SK-N-SH (cell line): ENCODE data around the gene TICAM2. TPM values are rescaled to one million over a fixed set of nuclear protein-coding genes. Genes with fewer than 3 reads are reported as not detected.
A peak's percentile ranks its signal among the peaks of the same experiment; 100 is the strongest.

ENCODE experiments used
- CTCF ChIA-PET: fragments of 300-600, 350-600 bp; formaldehyde crosslinking; extraction: SDS; loops from one replicate; lab custom pipeline; 2021; lab: Yijun Ruan, JAX
- POLR2A ChIA-PET: fragments of 350-600 bp; sonication (Branson Sonifier 250); formaldehyde crosslinking; extraction: SDS; loops from one replicate; lab custom pipeline; 2020; ENCODE audit warnings: antibody characterized with exemption, inconsistent platforms; lab: Yijun Ruan, JAX
- DNase-seq: peaks from one replicate; pipeline ENCODE4 v3.0.0; 2012
- H2AFZ ChIP-seq: fragments of 200-600 bp; sonication (generic); 2 replicates; pipeline ENCODE4 v1.8.1; 2016; ENCODE audit warnings: antibody characterized with exemption, mild to moderate bottlenecking, low read depth
- H3F3A ChIP-seq: fragments of 200-600 bp; sonication (generic); replicated peaks from 2 replicates; pipeline ENCODE3; 2016; ENCODE audit warnings: antibody characterized with exemption, mild to moderate bottlenecking; ENCODE audit not compliant: insufficient read depth
- H3K27ac ChIP-seq, 2 experiments: fragments of 200-500 bp in 1 of 2; fragments of 200-600 bp in 1 of 2; sonication (Bioruptor generic) in 1 of 2; sonication (generic), shearing (Covaris generic) in 1 of 2; 2 replicates each; pipeline versions ENCODE4 v1.5.1 to v1.6.1; 2014 to 2016; ENCODE audit warnings: low read depth in 2 of 2, inconsistent platforms in 1 of 2, low read length in 1 of 2, mild to moderate bottlenecking in 1 of 2, mixed read lengths in 1 of 2
- H3K27me3 ChIP-seq: fragments of 200-600 bp; sonication (generic), shearing (Covaris generic); 2 replicates; pipeline ENCODE4 v1.6.1; 2016; ENCODE audit warnings: mixed run types; ENCODE audit not compliant: insufficient read depth
- H3K36me3 ChIP-seq, 2 experiments: fragments of 200-500 bp in 1 of 2; fragments of 200-600 bp in 1 of 2; sonication (Bioruptor generic) in 1 of 2; sonication (generic) in 1 of 2; replicated peaks in 1 of 2; 2 replicates each; pipeline versions ENCODE3 to v1.5.1; 2014 to 2016; ENCODE audit warnings: low read length in 1 of 2, mild to moderate bottlenecking in 1 of 2; ENCODE audit not compliant: insufficient read depth in 2 of 2, control insufficient read depth in 1 of 2
- H3K4me1 ChIP-seq, 2 experiments: fragments of 200-500 bp in 1 of 2; fragments of 200-600 bp in 1 of 2; sonication (Bioruptor generic) in 1 of 2; sonication (generic), shearing (Covaris generic) in 1 of 2; 2 replicates each; pipeline versions ENCODE4 v1.5.1 to v1.6.1; 2014 to 2016; ENCODE audit warnings: low read depth in 1 of 2, low read length in 1 of 2, mixed run types in 1 of 2; ENCODE audit not compliant: insufficient read depth in 2 of 2, control insufficient read depth in 1 of 2
- H3K4me2 ChIP-seq: fragments of 200-600 bp; sonication (generic), shearing (Covaris generic); 2 replicates; pipeline ENCODE4 v1.6.1; 2017; ENCODE audit warnings: mixed run types
- H3K4me3 ChIP-seq, 2 experiments: fragments of 200-500 bp in 1 of 2; fragments of 200-600 bp in 1 of 2; sonication (Bioruptor generic) in 1 of 2; sonication (generic), shearing (Covaris generic) in 1 of 2; 2 replicates each; pipeline versions ENCODE4 v1.5.1 to v1.8.1; 2014 to 2016; ENCODE audit warnings: low read depth in 2 of 2, inconsistent platforms in 1 of 2, low read length in 1 of 2, mild to moderate bottlenecking in 1 of 2, mixed read lengths in 1 of 2, moderate library complexity in 1 of 2
- H3K79me2 ChIP-seq: fragments of 200-600 bp; sonication (generic); 2 replicates; pipeline ENCODE4 v1.8.1; 2017; ENCODE audit warnings: mild to moderate bottlenecking; ENCODE audit not compliant: insufficient read depth
- H3K9ac ChIP-seq: fragments of 200-600 bp; sonication (generic); 2 replicates; pipeline ENCODE4 v1.6.1; 2017; ENCODE audit warnings: mixed run types
- H3K9me2 ChIP-seq: fragments of 200-600 bp; sonication (generic); 2 replicates; pipeline ENCODE4 v1.6.1; 2017; ENCODE audit warnings: mixed run types
- H3K9me3 ChIP-seq: fragments of 200-600 bp; sonication (generic); 2 replicates; pipeline ENCODE4 v1.6.1; 2017; ENCODE audit warnings: mixed run types, mild to moderate bottlenecking, moderate library complexity
- H4K20me1 ChIP-seq: fragments of 200-600 bp; sonication (generic); 2 replicates; pipeline ENCODE4 v1.6.1; 2017; ENCODE audit warnings: mild to moderate bottlenecking, mixed run types; ENCODE audit not compliant: insufficient read depth
- CTCF ChIP-seq: fragments of 200-600 bp; sonication (generic); IDR thresholded peaks from 2 replicates; pipeline ENCODE4 v1.6.1; 2017; ENCODE audit warnings: antibody characterized with exemption, mild to moderate bottlenecking, moderate library complexity
- ELF1 ChIP-seq: IDR thresholded peaks from 2 replicates; pipeline ENCODE4 v1.4.0; 2012
- GABPA ChIP-seq: IDR thresholded peaks from 2 replicates; pipeline ENCODE4 v1.4.0; 2012; ENCODE audit warnings: low read depth, mild to moderate bottlenecking
- MXI1 ChIP-seq: IDR thresholded peaks from 2 replicates; pipeline ENCODE4 v1.6.1; 2012; ENCODE audit warnings: mild to moderate bottlenecking, low read depth, low read length, improper control_type of control experiment
- NFIC ChIP-seq: IDR thresholded peaks from 2 replicates; pipeline ENCODE4 v1.4.0; 2012; ENCODE audit warnings: borderline replicate concordance
- NRF1 ChIP-seq: IDR thresholded peaks from 2 replicates; pipeline ENCODE4 v1.6.1; 2012; ENCODE audit warnings: low read depth, mild to moderate bottlenecking, low read length
- PBX3 ChIP-seq: IDR thresholded peaks from 2 replicates; pipeline ENCODE4; 2012
- POLR2AphosphoS5 ChIP-seq: IDR thresholded peaks from 2 replicates; pipeline ENCODE4 v1.6.1; 2012; ENCODE audit warnings: low read depth, low read length
- RAD21 ChIP-seq: IDR thresholded peaks from 2 replicates; pipeline ENCODE4 v1.6.1; 2012; ENCODE audit warnings: mild to moderate bottlenecking, low read length
- RCOR1 ChIP-seq: fragments of 150-350 bp; IDR thresholded peaks from 2 replicates; pipeline ENCODE4 v1.6.1; 2017; ENCODE audit warnings: antibody characterized with exemption, low read length
- RFX5 ChIP-seq: IDR thresholded peaks from 2 replicates; pipeline ENCODE4 v1.6.1; 2012; ENCODE audit warnings: mild to moderate bottlenecking, improper control_type of control experiment, low read length
- SMC3 ChIP-seq: IDR thresholded peaks from 2 replicates; pipeline ENCODE4 v1.6.1; 2012; ENCODE audit warnings: low read depth, low read length, improper control_type of control experiment
- USF1 ChIP-seq: IDR thresholded peaks from 2 replicates; pipeline ENCODE4 v1.4.0; 2012; ENCODE audit warnings: low read depth, borderline replicate concordance
- USF2 ChIP-seq: fragments of 150-350 bp; IDR thresholded peaks from 2 replicates; pipeline ENCODE4 v1.6.1; 2017; ENCODE audit warnings: antibody characterized with exemption, low read length, low read depth, borderline replicate concordance
- YY1 ChIP-seq: IDR thresholded peaks from 2 replicates; pipeline ENCODE4 v1.4.0; 2012; ENCODE audit warnings: low read depth, mild to moderate bottlenecking
- WGBS: methylation state at CpG from one replicate; pipeline ENCODE4 v1.1.6; 2017; ENCODE audit warnings: low lambda C conversion rate; 5-methylcytosine and 5-hydroxymethylcytosine counted together
- polyA plus RNA-seq, 3 experiments: library from polyadenylated mRNA; depleted of rRNA; stranded (reverse); fragments of >200 nt; gene quantifications; 2 replicates each; pipeline ENCODE4 v1.2.3, GENCODE V29; 2012

Gene TICAM2
- polyA plus RNA-seq, 1 of the 3 experiments (the other 2 are of a cell fraction) = not detected

- no peaks in the 10 kb centered on the region for H3K9me3 ChIP-seq
- H2AFZ ChIP-seq = no peak overlapping the region
- no peaks in the 10 kb centered on the region for H3K27me3 ChIP-seq
- H3K9me2 ChIP-seq = no peaks in the 10 kb centered on the region
- no peak overlapping the region for H3K4me2 ChIP-seq
- peak; percentile 26 for DNase-seq
- no peak overlapping the region for H3K9ac ChIP-seq
- 0 out of 4 replicates have a peak, but pooled peaks cover 0 to 7% of the 10 kb centered on the region in 2 experiments for H3K4me1 ChIP-seq
- WGBS = 43% methylated on average over 6 of the region's 6 CpGs
- H3K4me3 ChIP-seq = no peak overlapping the region
- TF ChIP-seq USF1 = no peak
- TF ChIP-seq GABPA = no peak
- peak; percentile 79 for TF ChIP-seq RAD21
- TF ChIP-seq YY1 = no peak
- no peak for TF ChIP-seq NFIC
- TF ChIP-seq RCOR1 = no peak
- TF ChIP-seq CTCF = peak; percentile 76
- TF ChIP-seq SMC3 = peak; percentile 60
- ChIA-PET POLR2A (no interaction called here), CTCF (interaction anchor here (0.6 to 1.0 kb wide), 7 partner anchors 9 to 290 kb away, joined by 3 to 5 read pairs (median 4); partner anchors contain the start of gene CCDC112)
- H4K20me1 ChIP-seq = no peaks in the 10 kb centered on the region
- no peaks in the 10 kb centered on the region; the same call in 1 of the 2 replicates for H3K79me2 ChIP-seq
- H3K36me3 ChIP-seq = peaks cover 0 to under 1% of the 10 kb centered on the region in 2 experiments
- peaks cover 8% of the 10 kb centered on the region for H3F3A ChIP-seq
- H3K27ac ChIP-seq = no peak overlapping the region
Measured at GRCh38 chr5:115586525-115587146, 15.6 kb downstream of the TICAM2 start.

GRCh38 chr5:115585265-115585664 is 17.0 kb downstream of the TICAM2 start:
- TF ChIP-seq MXI1 = no peak
- TF ChIP-seq ELF1 = no peak
- no peak for TF ChIP-seq POLR2AphosphoS5
- no peak for TF ChIP-seq RFX5
- no peak for TF ChIP-seq NRF1
- TF ChIP-seq USF2 = no peak
- no peak for TF ChIP-seq PBX3
- no peak overlapping the region for H3K4me3 ChIP-seq
- 0 out of 4 replicates have a peak, but pooled peaks cover 0 to 7% of the 10 kb centered on the region in 2 experiments for H3K4me1 ChIP-seq
- no peak overlapping the region for H3K4me2 ChIP-seq
- H3K9ac ChIP-seq = no peak overlapping the region
- H3K9me3 ChIP-seq = no peaks in the 10 kb centered on the region
- 0 out of 4 replicates have a peak overlapping the region, but pooled peaks of 1 of the 2 experiments have one; percentile 10 for H3K27ac ChIP-seq
- no peak for DNase-seq
- no peaks in the 10 kb centered on the region for H4K20me1 ChIP-seq
- H3K36me3 ChIP-seq = peaks cover 2 to 14% of the 10 kb centered on the region in 2 experiments
- H3F3A ChIP-seq = peaks cover 8% of the 10 kb centered on the region
- CTCF ChIA-PET = interaction anchor here (0.7 to 1.0 kb wide), 3 partner anchors 29 to 277 kb away, joined by 3 to 4 read pairs (median 4); no protein-coding TSS in a partner anchor
- 100% methylated on average over 1 of the region's 1 CpG for WGBS
- no peaks in the 10 kb centered on the region for H3K27me3 ChIP-seq
- no peak overlapping the region for H2AFZ ChIP-seq
- H3K79me2 ChIP-seq = no peaks in the 10 kb centered on the region; the same call in 1 of the 2 replicates
- POLR2A ChIA-PET = no interaction called here
- H3K9me2 ChIP-seq = no peaks in the 10 kb centered on the region
